GM23338 (cell line): ENCODE measurements around the gene CD14. TPM values are rescaled to one million over a fixed set of nuclear protein-coding genes. Genes with fewer than 3 reads are reported as not detected.

Source experiments
- ATAC-seq: fragments of 200-7000 bp; cut with Tn5 transposase; 3 replicates; pipeline ENCODE4 v1.9.1; 2020
- DNase-seq: peaks from one replicate; pipeline ENCODE4 v3.0.0-alpha.2; 2015; ENCODE audit warnings: low spot score
- H2AFZ ChIP-seq: fragments of 200-600 bp; sonication (generic); 2 replicates; pipeline ENCODE4 v1.8.0; 2016; ENCODE audit warnings: antibody characterized with exemption, mild to moderate bottlenecking, moderate library complexity
- H3F3A ChIP-seq: fragments of 200-600 bp; sonication (generic); replicated peaks from 2 replicates; pipeline ENCODE4 v1.8.0; 2017; ENCODE audit warnings: antibody characterized with exemption, mixed run types, low read depth
- H3K27ac ChIP-seq: fragments of 200-600 bp; sonication (generic); 2 replicates; pipeline ENCODE4 v1.6.1; 2016; ENCODE audit warnings: low read depth
- H3K27me3 ChIP-seq: fragments of 200-600 bp; sonication (generic); 2 replicates; pipeline ENCODE4 v1.8.0; 2016; ENCODE audit warnings: mild to moderate bottlenecking, mixed run types, moderate library complexity; ENCODE audit not compliant: insufficient read depth
- H3K36me3 ChIP-seq: fragments of 200-600 bp; sonication (generic); 2 replicates; pipeline ENCODE4 v1.8.0; 2016; ENCODE audit warnings: mild to moderate bottlenecking; ENCODE audit not compliant: insufficient read depth
- H3K4me1 ChIP-seq: fragments of 200-600 bp; sonication (generic); 2 replicates; pipeline ENCODE4 v1.8.0; 2016; ENCODE audit warnings: mild to moderate bottlenecking, moderate library complexity; ENCODE audit not compliant: insufficient read depth
- H3K4me2 ChIP-seq: fragments of 200-600 bp; sonication (generic); 2 replicates; pipeline ENCODE4 v1.7.1; 2017; ENCODE audit warnings: mixed run types
- H3K4me3 ChIP-seq: fragments of 200-600 bp; sonication (generic); 2 replicates; pipeline ENCODE4 v1.6.1; 2016; ENCODE audit warnings: mixed run types
- H3K79me2 ChIP-seq: fragments of 200-600 bp; sonication (generic); replicated peaks from 2 replicates; pipeline ENCODE4 v1.8.0; 2017; ENCODE audit warnings: mild to moderate bottlenecking; ENCODE audit not compliant: insufficient read depth
- H3K9me2 ChIP-seq: fragments of 200-600 bp; sonication (generic); 2 replicates; pipeline ENCODE4 v1.8.0; 2017; ENCODE audit not compliant: insufficient read depth
- H4K20me1 ChIP-seq: fragments of 200-600 bp; sonication (generic); replicated peaks from 2 replicates; pipeline ENCODE4 v1.8.0; 2017; ENCODE audit warnings: mild to moderate bottlenecking; ENCODE audit not compliant: insufficient read depth
- H3K27ac Mint-ChIP-seq: 2 replicates; pipeline ENCODE4 v1.8.0; 2020; ENCODE audit warnings: inconsistent platforms, mild to moderate bottlenecking, moderate library complexity, mixed read lengths
- H3K27me3 Mint-ChIP-seq: 3 replicates; pipeline ENCODE4 v1.8.0; 2022; ENCODE audit warnings: low read depth, mild to moderate bottlenecking, moderate library complexity, mixed read lengths, inconsistent platforms; ENCODE audit not compliant: insufficient read depth, poor library complexity
- H3K36me3 Mint-ChIP-seq: 3 replicates; pipeline ENCODE4 v1.8.0; 2021; ENCODE audit warnings: low read depth, mild to moderate bottlenecking, inconsistent platforms, moderate library complexity, mixed read lengths
- H3K4me1 Mint-ChIP-seq: 3 replicates; pipeline ENCODE4 v1.8.0; 2020; ENCODE audit warnings: mild to moderate bottlenecking, inconsistent platforms, mixed read lengths
- H3K4me3 Mint-ChIP-seq: 3 replicates; pipeline ENCODE4 v1.8.0; 2021; ENCODE audit warnings: moderate library complexity, mild to moderate bottlenecking, inconsistent platforms, mixed read lengths
- H3K9me3 Mint-ChIP-seq: 3 replicates; pipeline ENCODE4 v1.8.0; 2020; ENCODE audit warnings: moderate library complexity, mild to moderate bottlenecking, inconsistent platforms, mixed read lengths
- CREB1 ChIP-seq: fragments of 250-450 bp; sonication (Bioruptor Pico); IDR thresholded peaks from 2 replicates; pipeline ENCODE4 v1.5.0; 2020; ENCODE audit warnings: low read depth, mild to moderate bottlenecking, moderate library complexity
- EZH2 ChIP-seq: fragments of 200-600 bp; sonication (generic); IDR thresholded peaks from one replicate; pipeline ENCODE4 v1.8.0; 2017; ENCODE audit warnings: antibody characterized with exemption, mild to moderate bottlenecking, low read depth; ENCODE audit not compliant: unreplicated experiment
- EZH2phosphoT487 ChIP-seq: fragments of 200-600 bp; sonication (generic); IDR thresholded peaks from one replicate; pipeline ENCODE4 v1.8.1; 2018; ENCODE audit warnings: antibody characterized with exemption; ENCODE audit not compliant: unreplicated experiment
- JUNB ChIP-seq: IDR thresholded peaks from one replicate; pipeline ENCODE4 v1.6.1; 2016; ENCODE audit warnings: antibody characterized with exemption; ENCODE audit not compliant: unreplicated experiment
- NANOG ChIP-seq: IDR thresholded peaks from 2 replicates; pipeline ENCODE4 v1.6.1; 2016; ENCODE audit warnings: antibody characterized with exemption, borderline replicate concordance
- POLR2AphosphoS5 ChIP-seq: IDR thresholded peaks from 2 replicates; pipeline ENCODE4 v1.6.1; 2016; ENCODE audit warnings: antibody characterized with exemption, low read depth
- STAT1 ChIP-seq: IDR thresholded peaks from one replicate; pipeline ENCODE4 v1.6.1; 2016; ENCODE audit warnings: antibody characterized with exemption; ENCODE audit not compliant: unreplicated experiment
- ZNF114 ChIP-seq: fragments of 250-450 bp; sonication (Bioruptor Pico); IDR thresholded peaks from 2 replicates; pipeline ENCODE4 v1.5.0; 2020; ENCODE audit warnings: mild to moderate bottlenecking, moderate library complexity
- ZNF331 ChIP-seq: fragments of 250-450 bp; sonication (Bioruptor Pico); IDR thresholded peaks from 2 replicates; pipeline ENCODE4 v1.5.0; 2020; ENCODE audit warnings: low read depth, mild to moderate bottlenecking, moderate library complexity
- polyA plus RNA-seq: library from polyadenylated mRNA; unstranded; fragments of >200 nt; fragmentation: Nextera tagmentation; extraction: Ambion mirVana; gene quantifications from 2 replicates; pipeline ENCODE4 v1.2.1, GENCODE V29; 2016
- total RNA-seq: library from RNA; depleted of rRNA; stranded (reverse); fragments of >200 nt; shearing (Covaris generic); gene quantifications from 2 replicates; pipeline ENCODE4 v1.2.3, GENCODE V29; 2014
- TF ChIP-seq, protein P1 (sequence below): IDR thresholded peaks from 2 replicates; pipeline ENCODE4 v1.6.1; 2016; ENCODE audit warnings: antibody characterized with exemption
- TF ChIP-seq, protein P2 (sequence below): IDR thresholded peaks from one replicate; pipeline ENCODE4 v1.6.1; 2018; ENCODE audit warnings: antibody characterized with exemption; ENCODE audit not compliant: unreplicated experiment
- TF ChIP-seq, protein P3 (sequence below): fragments of 250-450 bp; sonication (Bioruptor Pico); IDR thresholded peaks from 2 replicates; pipeline ENCODE4 v1.5.0; 2020; ENCODE audit warnings: mild to moderate bottlenecking, moderate library complexity
- TF ChIP-seq, protein P4 (sequence below), 2 experiments: fragments of 200-600 bp in 1 of 2; sonication (generic) in 1 of 2; conservative IDR thresholded peaks; 2 replicates each; pipeline versions ENCODE4 v1.5.1 to v1.6.1; 2016 to 2017; ENCODE audit warnings: antibody characterized with exemption in 2 of 2, low read depth in 2 of 2, mild to moderate bottlenecking in 2 of 2, moderate library complexity in 1 of 2

CD14 gene
- total and polyA plus RNA-seq, 2 experiments from 2014 or later, result not detected

GRCh38 chr5:140628711-140629110, 4.3 kb downstream of the CD14 start:
- H3K27me3 Mint-ChIP-seq, result peaks cover 23% of the 10 kb centered on the region
- Histone ChIP-seq H3K79me2 (no peaks in the 10 kb centered on the region), H3K4me3 (no peak overlapping the region), H3F3A (no peaks in the 10 kb centered on the region), H3K27ac (no peak overlapping the region), H3K4me2 (no peak overlapping the region), H3K9me2 (no peaks in the 10 kb centered on the region), H3K4me1 (no peaks in the 10 kb centered on the region), H4K20me1 (no peaks in the 10 kb centered on the region), H2AFZ (no peak overlapping the region), H3K36me3 (peaks cover 6% of the 10 kb centered on the region; the same call in 1 of the 2 replicates), H3K27me3 (peaks cover 34% of the 10 kb centered on the region)
- peaks cover 61% of the 10 kb centered on the region for H3K9me3 Mint-ChIP-seq
- no peak for ATAC-seq
- no peak overlapping the region for H3K27ac Mint-ChIP-seq
- peaks cover 16% of the 10 kb centered on the region for H3K36me3 Mint-ChIP-seq
- no peak overlapping the region for H3K4me3 Mint-ChIP-seq
- TF ChIP-seq STAT1, result no peak
- TF ChIP-seq ZNF114, result no peak
- TF ChIP-seq EZH2phosphoT487, result no peak
- TF ChIP-seq, protein P1, sequence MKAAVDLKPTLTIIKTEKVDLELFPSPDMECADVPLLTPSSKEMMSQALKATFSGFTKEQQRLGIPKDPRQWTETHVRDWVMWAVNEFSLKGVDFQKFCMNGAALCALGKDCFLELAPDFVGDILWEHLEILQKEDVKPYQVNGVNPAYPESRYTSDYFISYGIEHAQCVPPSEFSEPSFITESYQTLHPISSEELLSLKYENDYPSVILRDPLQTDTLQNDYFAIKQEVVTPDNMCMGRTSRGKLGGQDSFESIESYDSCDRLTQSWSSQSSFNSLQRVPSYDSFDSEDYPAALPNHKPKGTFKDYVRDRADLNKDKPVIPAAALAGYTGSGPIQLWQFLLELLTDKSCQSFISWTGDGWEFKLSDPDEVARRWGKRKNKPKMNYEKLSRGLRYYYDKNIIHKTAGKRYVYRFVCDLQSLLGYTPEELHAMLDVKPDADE, result no peak
- TF ChIP-seq ZNF331 (CRISPR knock-in tag), result no peak
- TF ChIP-seq NANOG, result no peak
- TF ChIP-seq, protein P2, sequence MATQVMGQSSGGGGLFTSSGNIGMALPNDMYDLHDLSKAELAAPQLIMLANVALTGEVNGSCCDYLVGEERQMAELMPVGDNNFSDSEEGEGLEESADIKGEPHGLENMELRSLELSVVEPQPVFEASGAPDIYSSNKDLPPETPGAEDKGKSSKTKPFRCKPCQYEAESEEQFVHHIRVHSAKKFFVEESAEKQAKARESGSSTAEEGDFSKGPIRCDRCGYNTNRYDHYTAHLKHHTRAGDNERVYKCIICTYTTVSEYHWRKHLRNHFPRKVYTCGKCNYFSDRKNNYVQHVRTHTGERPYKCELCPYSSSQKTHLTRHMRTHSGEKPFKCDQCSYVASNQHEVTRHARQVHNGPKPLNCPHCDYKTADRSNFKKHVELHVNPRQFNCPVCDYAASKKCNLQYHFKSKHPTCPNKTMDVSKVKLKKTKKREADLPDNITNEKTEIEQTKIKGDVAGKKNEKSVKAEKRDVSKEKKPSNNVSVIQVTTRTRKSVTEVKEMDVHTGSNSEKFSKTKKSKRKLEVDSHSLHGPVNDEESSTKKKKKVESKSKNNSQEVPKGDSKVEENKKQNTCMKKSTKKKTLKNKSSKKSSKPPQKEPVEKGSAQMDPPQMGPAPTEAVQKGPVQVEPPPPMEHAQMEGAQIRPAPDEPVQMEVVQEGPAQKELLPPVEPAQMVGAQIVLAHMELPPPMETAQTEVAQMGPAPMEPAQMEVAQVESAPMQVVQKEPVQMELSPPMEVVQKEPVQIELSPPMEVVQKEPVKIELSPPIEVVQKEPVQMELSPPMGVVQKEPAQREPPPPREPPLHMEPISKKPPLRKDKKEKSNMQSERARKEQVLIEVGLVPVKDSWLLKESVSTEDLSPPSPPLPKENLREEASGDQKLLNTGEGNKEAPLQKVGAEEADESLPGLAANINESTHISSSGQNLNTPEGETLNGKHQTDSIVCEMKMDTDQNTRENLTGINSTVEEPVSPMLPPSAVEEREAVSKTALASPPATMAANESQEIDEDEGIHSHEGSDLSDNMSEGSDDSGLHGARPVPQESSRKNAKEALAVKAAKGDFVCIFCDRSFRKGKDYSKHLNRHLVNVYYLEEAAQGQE, result no peak
- TF ChIP-seq JUNB, result no peak
- TF ChIP-seq CREB1, result no peak
- TF ChIP-seq, protein P3, sequence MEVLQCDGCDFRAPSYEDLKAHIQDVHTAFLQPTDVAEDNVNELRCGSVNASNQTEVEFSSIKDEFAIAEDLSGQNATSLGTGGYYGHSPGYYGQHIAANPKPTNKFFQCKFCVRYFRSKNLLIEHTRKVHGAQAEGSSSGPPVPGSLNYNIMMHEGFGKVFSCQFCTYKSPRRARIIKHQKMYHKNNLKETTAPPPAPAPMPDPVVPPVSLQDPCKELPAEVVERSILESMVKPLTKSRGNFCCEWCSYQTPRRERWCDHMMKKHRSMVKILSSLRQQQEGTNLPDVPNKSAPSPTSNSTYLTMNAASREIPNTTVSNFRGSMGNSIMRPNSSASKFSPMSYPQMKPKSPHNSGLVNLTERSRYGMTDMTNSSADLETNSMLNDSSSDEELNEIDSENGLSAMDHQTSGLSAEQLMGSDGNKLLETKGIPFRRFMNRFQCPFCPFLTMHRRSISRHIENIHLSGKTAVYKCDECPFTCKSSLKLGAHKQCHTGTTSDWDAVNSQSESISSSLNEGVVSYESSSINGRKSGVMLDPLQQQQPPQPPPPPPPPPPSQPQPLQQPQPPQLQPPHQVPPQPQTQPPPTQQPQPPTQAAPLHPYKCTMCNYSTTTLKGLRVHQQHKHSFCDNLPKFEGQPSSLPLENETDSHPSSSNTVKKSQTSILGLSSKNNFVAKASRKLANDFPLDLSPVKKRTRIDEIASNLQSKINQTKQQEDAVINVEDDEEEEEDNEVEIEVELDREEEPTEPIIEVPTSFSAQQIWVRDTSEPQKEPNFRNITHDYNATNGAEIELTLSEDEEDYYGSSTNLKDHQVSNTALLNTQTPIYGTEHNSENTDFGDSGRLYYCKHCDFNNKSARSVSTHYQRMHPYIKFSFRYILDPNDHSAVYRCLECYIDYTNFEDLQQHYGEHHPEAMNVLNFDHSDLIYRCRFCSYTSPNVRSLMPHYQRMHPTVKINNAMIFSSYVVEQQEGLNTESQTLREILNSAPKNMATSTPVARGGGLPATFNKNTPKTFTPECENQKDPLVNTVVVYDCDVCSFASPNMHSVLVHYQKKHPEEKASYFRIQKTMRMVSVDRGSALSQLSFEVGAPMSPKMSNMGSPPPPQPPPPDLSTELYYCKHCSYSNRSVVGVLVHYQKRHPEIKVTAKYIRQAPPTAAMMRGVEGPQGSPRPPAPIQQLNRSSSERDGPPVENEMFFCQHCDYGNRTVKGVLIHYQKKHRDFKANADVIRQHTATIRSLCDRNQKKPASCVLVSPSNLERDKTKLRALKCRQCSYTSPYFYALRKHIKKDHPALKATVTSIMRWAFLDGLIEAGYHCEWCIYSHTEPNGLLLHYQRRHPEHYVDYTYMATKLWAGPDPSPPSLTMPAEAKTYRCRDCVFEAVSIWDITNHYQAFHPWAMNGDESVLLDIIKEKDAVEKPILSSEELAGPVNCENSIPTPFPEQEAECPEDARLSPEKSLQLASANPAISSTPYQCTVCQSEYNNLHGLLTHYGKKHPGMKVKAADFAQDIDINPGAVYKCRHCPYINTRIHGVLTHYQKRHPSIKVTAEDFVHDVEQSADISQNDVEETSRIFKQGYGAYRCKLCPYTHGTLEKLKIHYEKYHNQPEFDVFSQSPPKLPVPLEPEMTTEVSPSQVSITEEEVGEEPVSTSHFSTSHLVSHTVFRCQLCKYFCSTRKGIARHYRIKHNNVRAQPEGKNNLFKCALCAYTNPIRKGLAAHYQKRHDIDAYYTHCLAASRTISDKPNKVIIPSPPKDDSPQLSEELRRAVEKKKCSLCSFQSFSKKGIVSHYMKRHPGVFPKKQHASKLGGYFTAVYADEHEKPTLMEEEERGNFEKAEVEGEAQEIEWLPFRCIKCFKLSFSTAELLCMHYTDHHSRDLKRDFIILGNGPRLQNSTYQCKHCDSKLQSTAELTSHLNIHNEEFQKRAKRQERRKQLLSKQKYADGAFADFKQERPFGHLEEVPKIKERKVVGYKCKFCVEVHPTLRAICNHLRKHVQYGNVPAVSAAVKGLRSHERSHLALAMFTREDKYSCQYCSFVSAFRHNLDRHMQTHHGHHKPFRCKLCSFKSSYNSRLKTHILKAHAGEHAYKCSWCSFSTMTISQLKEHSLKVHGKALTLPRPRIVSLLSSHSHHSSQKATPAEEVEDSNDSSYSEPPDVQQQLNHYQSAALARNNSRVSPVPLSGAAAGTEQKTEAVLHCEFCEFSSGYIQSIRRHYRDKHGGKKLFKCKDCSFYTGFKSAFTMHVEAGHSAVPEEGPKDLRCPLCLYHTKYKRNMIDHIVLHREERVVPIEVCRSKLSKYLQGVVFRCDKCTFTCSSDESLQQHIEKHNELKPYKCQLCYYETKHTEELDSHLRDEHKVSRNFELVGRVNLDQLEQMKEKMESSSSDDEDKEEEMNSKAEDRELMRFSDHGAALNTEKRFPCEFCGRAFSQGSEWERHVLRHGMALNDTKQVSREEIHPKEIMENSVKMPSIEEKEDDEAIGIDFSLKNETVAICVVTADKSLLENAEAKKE, result no peak
- no peak for TF ChIP-seq EZH2
- TF ChIP-seq POLR2AphosphoS5, result no peak
- TF ChIP-seq, protein P4, sequence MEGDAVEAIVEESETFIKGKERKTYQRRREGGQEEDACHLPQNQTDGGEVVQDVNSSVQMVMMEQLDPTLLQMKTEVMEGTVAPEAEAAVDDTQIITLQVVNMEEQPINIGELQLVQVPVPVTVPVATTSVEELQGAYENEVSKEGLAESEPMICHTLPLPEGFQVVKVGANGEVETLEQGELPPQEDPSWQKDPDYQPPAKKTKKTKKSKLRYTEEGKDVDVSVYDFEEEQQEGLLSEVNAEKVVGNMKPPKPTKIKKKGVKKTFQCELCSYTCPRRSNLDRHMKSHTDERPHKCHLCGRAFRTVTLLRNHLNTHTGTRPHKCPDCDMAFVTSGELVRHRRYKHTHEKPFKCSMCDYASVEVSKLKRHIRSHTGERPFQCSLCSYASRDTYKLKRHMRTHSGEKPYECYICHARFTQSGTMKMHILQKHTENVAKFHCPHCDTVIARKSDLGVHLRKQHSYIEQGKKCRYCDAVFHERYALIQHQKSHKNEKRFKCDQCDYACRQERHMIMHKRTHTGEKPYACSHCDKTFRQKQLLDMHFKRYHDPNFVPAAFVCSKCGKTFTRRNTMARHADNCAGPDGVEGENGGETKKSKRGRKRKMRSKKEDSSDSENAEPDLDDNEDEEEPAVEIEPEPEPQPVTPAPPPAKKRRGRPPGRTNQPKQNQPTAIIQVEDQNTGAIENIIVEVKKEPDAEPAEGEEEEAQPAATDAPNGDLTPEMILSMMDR (conservative IDR thresholded peaks at IDR 0.05; ENCODE audit: low read depth in 2 of 2), result no peak
- H3K4me1 Mint-ChIP-seq, result no peaks in the 10 kb centered on the region; the same call in 2 of the 3 replicates
- DNase-seq, result no peak
